ENCODE results near the gene PSMC3.

Gene PSMC3

DNA sequence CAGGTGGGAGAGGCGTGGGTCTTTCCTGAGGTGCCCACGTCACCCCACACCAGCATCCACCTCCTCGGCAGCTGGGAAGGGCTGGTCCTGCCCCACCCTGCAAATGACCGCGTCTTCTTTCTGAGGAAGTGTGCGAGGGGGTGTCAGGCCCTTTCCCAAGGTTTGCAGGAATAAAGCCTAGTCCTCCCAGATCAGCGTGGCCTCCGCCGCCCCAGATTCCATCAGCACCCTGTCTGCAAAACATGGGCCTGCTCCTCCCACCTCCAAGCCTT, 32.3 kb downstream of the PSMC3 start:
- no peak for DNase-seq (ENCODE audit: low read depth)
- TF ChIP-seq, protein P1, sequence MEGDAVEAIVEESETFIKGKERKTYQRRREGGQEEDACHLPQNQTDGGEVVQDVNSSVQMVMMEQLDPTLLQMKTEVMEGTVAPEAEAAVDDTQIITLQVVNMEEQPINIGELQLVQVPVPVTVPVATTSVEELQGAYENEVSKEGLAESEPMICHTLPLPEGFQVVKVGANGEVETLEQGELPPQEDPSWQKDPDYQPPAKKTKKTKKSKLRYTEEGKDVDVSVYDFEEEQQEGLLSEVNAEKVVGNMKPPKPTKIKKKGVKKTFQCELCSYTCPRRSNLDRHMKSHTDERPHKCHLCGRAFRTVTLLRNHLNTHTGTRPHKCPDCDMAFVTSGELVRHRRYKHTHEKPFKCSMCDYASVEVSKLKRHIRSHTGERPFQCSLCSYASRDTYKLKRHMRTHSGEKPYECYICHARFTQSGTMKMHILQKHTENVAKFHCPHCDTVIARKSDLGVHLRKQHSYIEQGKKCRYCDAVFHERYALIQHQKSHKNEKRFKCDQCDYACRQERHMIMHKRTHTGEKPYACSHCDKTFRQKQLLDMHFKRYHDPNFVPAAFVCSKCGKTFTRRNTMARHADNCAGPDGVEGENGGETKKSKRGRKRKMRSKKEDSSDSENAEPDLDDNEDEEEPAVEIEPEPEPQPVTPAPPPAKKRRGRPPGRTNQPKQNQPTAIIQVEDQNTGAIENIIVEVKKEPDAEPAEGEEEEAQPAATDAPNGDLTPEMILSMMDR (conservative IDR thresholded peaks at IDR 0.05; ENCODE audit: low read depth, low read length) = no peak
- no peak overlapping the region for H3K4me3 ChIP-seq (ENCODE audit: low read length)

DNA sequence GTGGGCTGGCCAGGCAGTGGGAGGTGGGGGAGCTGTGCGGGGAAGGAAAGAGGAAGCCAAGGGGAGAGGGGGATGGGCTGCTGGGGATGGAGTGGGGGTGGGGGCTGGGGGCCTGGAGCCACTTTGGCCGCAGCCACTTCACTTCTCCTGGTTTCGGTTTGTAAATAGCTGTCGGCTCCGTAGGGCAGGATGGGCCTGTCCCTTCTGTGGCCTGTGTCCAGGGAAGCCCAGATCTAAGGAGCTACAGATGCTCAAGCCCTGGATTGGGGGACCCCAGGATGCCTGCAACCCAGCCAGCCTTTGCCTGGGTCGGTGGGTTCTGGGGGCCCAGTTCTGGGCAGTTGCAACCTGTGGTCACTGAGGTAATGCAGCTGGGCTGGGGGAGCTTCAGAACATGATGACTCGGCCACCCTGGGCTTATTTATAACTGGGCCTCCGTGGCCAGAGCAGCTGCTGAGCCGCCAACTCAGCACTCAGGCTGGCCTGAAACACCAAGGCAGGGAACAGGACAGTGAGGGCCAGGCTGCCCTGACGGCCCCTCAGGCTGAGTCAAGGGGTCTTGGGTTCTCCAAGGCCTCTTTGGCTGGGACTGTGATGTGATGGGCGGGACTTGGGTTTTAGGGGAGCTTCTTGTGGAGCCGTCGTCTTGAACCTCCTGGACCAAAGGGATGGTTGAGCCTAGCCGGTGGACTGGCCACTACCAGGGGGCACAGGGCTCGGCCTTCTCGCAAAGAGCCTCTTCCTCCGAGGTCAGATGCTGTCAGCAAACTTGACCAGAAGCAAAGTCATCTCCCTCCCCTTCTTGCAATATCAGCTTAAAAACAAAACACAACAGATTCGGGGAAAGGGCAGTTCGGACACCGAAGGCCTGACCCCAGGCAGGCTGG, 32.8 kb downstream of the PSMC3 start:
- TF ChIP-seq, protein P1 (conservative IDR thresholded peaks at IDR 0.05; ENCODE audit: low read depth, low read length) = no peak
- H3K4me3 ChIP-seq (ENCODE audit: low read length) = no peak overlapping the region
- DNase-seq (ENCODE audit: low read depth) = no peak

DNA sequence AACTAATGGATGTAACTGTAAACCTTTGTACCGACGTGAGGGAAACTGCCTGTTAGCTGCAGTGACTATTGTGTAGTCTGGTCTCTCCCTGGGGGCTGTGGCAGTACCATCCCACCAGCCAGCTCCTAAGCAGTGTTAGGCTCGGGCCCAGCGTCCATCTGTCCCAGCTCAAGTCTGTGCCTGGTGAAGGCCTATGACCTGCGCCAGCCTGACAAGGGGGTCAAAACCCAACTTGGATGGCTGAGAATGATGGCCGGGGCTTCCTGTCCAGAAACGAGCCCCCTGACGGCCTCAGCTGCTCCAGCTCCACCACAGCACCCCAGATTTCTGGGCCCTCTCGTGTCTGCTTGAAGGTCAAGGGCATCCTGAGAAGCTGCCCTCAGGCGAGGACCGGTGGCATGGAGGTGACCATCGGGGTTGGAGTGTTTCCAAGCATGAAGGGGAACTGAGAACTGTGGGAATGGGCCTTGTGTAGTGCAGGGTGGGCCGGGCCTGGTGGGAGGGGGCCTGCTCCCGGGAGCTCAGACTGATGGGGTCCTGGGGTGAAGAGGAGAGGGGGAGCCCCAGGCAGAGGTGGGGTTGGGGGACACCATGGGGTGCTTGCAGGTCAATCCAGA, 33.6 kb downstream of the PSMC3 start:
- no peak overlapping the region for H3K4me3 ChIP-seq (ENCODE audit: low read length)
- TF ChIP-seq, protein P1 (conservative IDR thresholded peaks at IDR 0.05; ENCODE audit: low read depth, low read length) = no peak
- no peak for DNase-seq (ENCODE audit: low read depth)

DNA sequence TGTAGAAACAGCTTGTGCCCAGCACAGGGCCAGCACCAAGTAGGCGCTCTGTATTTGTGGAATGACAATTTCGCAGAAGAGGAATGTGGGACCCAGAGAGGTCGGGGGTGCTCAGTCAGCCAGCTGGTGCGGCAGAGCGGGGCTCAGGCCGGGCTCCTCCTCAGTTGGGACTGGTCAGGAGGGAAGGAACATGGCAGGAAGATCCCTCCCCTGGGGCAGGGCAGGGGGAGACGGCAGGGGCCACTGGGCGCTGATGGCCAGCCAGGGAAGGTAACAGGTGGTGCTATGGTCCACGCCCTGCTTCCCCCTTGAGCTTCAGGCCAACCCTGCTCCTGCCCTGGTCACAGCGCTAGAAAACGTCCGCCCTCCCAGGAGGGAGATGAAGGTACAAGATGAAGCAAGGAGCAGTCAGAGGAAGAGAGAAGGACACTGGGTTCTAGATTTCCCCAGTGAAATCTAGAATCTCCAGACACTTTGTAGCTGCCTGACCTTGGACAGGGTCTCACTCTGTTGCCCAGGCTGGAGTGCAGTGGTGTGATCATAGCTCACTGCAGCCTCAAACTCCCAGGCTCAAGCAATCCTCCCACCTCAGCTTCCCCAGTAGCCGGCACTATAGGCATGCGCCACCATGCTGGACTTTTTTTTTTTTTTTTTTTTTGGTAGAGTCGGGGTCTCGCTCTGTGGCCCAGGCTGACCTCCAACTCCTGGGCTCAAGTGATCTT, 34.4 kb downstream of the PSMC3 start:
- H3K4me3 ChIP-seq (ENCODE audit: low read length) = no peak overlapping the region
- DNase-seq (ENCODE audit: low read depth) = no peak
- TF ChIP-seq, protein P1 (conservative IDR thresholded peaks at IDR 0.05; ENCODE audit: low read depth, low read length) = no peak

DNA sequence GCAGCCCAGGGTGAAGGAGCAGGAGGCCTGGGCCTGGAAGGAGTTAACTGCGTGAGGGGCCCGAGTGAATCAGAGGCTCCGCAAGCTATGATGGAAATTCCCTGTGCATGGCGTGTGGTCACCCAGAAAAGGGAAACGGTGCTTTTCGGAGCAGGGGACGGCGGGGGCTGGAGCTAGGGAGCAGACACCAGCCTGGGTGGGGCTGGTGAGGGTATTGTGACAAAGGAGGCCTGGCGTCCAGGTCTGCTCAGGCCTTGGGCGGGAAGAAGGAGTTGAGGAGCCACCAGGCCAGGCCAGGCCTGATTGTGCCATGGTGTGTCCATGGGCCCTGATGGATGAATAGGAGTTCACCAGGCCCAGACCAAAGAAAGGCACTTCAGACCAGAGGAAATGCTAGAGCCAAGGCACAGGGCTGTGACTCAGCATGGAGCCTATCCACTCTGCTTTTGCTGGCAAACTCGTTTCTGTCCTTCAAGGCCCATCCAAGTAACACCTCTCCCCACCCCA, 35.1 kb downstream of the PSMC3 start:
- TF ChIP-seq, protein P1 (conservative IDR thresholded peaks at IDR 0.05; ENCODE audit: low read depth, low read length) = no peak
- no peak for DNase-seq (ENCODE audit: low read depth)
- H3K4me3 ChIP-seq (ENCODE audit: low read length) = no peak overlapping the region

DNA sequence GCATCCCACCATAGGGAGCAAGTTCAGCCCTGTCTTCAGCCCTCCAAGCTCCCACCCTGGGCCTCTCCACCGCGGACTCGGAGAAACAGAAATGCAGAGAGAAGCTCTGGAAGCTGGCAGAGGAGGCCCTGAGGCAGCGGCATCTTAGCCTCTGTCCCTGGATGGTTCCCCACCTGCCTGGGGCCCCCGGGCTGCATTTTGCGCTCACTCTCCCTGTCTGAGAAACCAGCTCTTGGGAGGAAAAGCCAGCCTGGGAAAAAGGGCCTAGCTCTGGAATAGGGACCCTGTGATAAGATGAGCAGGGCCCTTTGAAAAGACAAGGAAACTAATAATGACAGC, 35.8 kb downstream of the PSMC3 start:
- DNase-seq (ENCODE audit: low read depth) = no peak
- TF ChIP-seq, protein P1 (conservative IDR thresholded peaks at IDR 0.05; ENCODE audit: low read depth, low read length) = no peak
- no peak overlapping the region for H3K4me3 ChIP-seq (ENCODE audit: low read length)
